Trophoblast cell (in vitro differentiated cells and primary cell): ENCODE results near the gene RAB4B.
A peak's percentile ranks its signal among the peaks of the same experiment; 100 is the strongest.

ENCODE experiments used
- DNase-seq, 2 donors: peaks; one replicate each; pipeline ENCODE4 v3.0.0-alpha.2; 2016
- H2AFZ ChIP-seq: 2 replicates; pipeline ENCODE4 v1.6.1; 2013; ENCODE audit warnings: low read length, moderate library complexity, mild to moderate bottlenecking; ENCODE audit not compliant: insufficient read depth, poor library complexity
- H2AK5ac ChIP-seq: 2 replicates; pipeline ENCODE4 v1.6.1; 2013; ENCODE audit warnings: mild to moderate bottlenecking, low read length
- H2BK120ac ChIP-seq: 2 replicates; pipeline ENCODE4 v1.6.1; 2013; ENCODE audit warnings: low read length, mild to moderate bottlenecking, moderate library complexity; ENCODE audit not compliant: insufficient read depth, poor library complexity
- H2BK12ac ChIP-seq: 2 replicates; pipeline ENCODE4 v1.6.1; 2013; ENCODE audit warnings: mild to moderate bottlenecking, low read length, moderate library complexity
- H2BK5ac ChIP-seq: 2 replicates; pipeline ENCODE4 v1.6.1; 2013; ENCODE audit warnings: low read length, low read depth, moderate library complexity, mild to moderate bottlenecking; ENCODE audit not compliant: poor library complexity
- H3K14ac ChIP-seq: 2 replicates; pipeline ENCODE4 v1.6.1; 2013; ENCODE audit warnings: mild to moderate bottlenecking, low read length
- H3K18ac ChIP-seq: 2 replicates; pipeline ENCODE4 v1.6.1; 2013; ENCODE audit warnings: mild to moderate bottlenecking, low read length
- H3K23ac ChIP-seq: 2 replicates; pipeline ENCODE4 v1.6.1; 2013; ENCODE audit warnings: low read length
- H3K27ac ChIP-seq: 2 replicates; pipeline ENCODE4 v1.5.1; 2013; ENCODE audit warnings: low read depth, mild to moderate bottlenecking, inconsistent platforms, low read length, moderate library complexity
- H3K27me3 ChIP-seq: 2 replicates; pipeline ENCODE4 v1.6.1; 2013; ENCODE audit warnings: inconsistent platforms, mild to moderate bottlenecking, low read length, moderate library complexity; ENCODE audit not compliant: insufficient read depth
- H3K36me3 ChIP-seq, 2 experiments: 1 replicate in 1 of 2; 2 replicates in 1 of 2; pipeline ENCODE4 v1.6.1; 2013; ENCODE audit warnings: low read length in 2 of 2, mild to moderate bottlenecking in 2 of 2, moderate library complexity in 1 of 2; ENCODE audit not compliant: insufficient read depth in 2 of 2, control insufficient read depth in 1 of 2
- H3K4ac ChIP-seq: 2 replicates; pipeline ENCODE4 v1.6.1; 2013; ENCODE audit warnings: low read depth, mild to moderate bottlenecking, low read length, moderate library complexity
- H3K4me1 ChIP-seq, 2 experiments: 1 replicate in 1 of 2; 2 replicates in 1 of 2; pipeline ENCODE4 v1.6.1; 2013; ENCODE audit warnings: low read length in 2 of 2, mild to moderate bottlenecking in 2 of 2, moderate library complexity in 1 of 2; ENCODE audit not compliant: insufficient read depth in 2 of 2, control insufficient read depth in 1 of 2
- H3K4me2 ChIP-seq: 2 replicates; pipeline ENCODE4 v1.6.1; 2013; ENCODE audit warnings: inconsistent platforms, mild to moderate bottlenecking, low read length, moderate library complexity
- H3K4me3 ChIP-seq: 2 replicates; pipeline ENCODE4 v1.5.1; 2013; ENCODE audit warnings: mild to moderate bottlenecking, low read depth, low read length, inconsistent platforms
- H3K79me1 ChIP-seq: one replicate; pipeline ENCODE4 v1.6.1; 2013; ENCODE audit warnings: low read length
- H3K79me2 ChIP-seq: 2 replicates; pipeline ENCODE4 v1.6.1; 2013; ENCODE audit warnings: low read length, mild to moderate bottlenecking; ENCODE audit not compliant: control insufficient read depth, insufficient read depth, poor library complexity
- H3K9ac ChIP-seq: 2 replicates; pipeline ENCODE4 v1.6.1; 2013; ENCODE audit warnings: mild to moderate bottlenecking, low read length
- H3K9me3 ChIP-seq: 2 replicates; pipeline ENCODE4 v1.6.1; 2013; ENCODE audit warnings: low read depth, mild to moderate bottlenecking, control low read depth, inconsistent platforms, low read length; ENCODE audit not compliant: insufficient read depth
- H4K12ac ChIP-seq: 2 replicates; pipeline ENCODE4 v1.6.1; 2013; ENCODE audit warnings: low read depth, mild to moderate bottlenecking, low read length, moderate library complexity
- H4K8ac ChIP-seq: 2 replicates; pipeline ENCODE4 v1.6.1; 2013; ENCODE audit warnings: low read depth, mild to moderate bottlenecking, low read length, moderate library complexity
- H4K91ac ChIP-seq: one replicate; pipeline ENCODE4 v1.6.1; 2013; ENCODE audit warnings: low read depth, mild to moderate bottlenecking, low read length, moderate library complexity
- WGBS: extraction: QIAGEN DNeasy Blood & Tissue Kit; methylation state at CpG from one replicate; pipeline ENCODE4 v1.1.7; 2013; ENCODE audit warnings: missing lambda C conversion rate; ENCODE audit not compliant: insufficient read length, insufficient coverage; ENCODE audit errors: extremely low coverage; 5-methylcytosine and 5-hydroxymethylcytosine counted together

The RAB4B gene

GRCh38 chr19:40777645-40777936 is 456 bp upstream of the RAB4B start:
- WGBS, result no CpG with 5 or more reads among the region's 10 CpGs
- no peak for DNase-seq
- Histone ChIP-seq H3K4me1 (peaks cover 12 to 16% of the 10 kb centered on the region in 2 experiments), H3K9me3 (no peaks in the 10 kb centered on the region), H2BK120ac (peak overlapping the region; percentile 67), H3K79me2 (peaks cover 2% of the 10 kb centered on the region), H3K14ac (peak overlapping the region; percentile 47), H2AK5ac (no peak overlapping the region), H3K18ac (peak overlapping the region; percentile 48), H3K23ac (no peak overlapping the region), H3K36me3 (peaks cover 0 to 5% of the 10 kb centered on the region in 2 experiments), H4K8ac (peak overlapping the region; percentile 59), H2AFZ (peak overlapping the region; percentile 18), H3K27me3 (no peaks in the 10 kb centered on the region), H3K4me3 (peak overlapping the region; percentile 53), H4K91ac (peak overlapping the region; percentile 86), H4K12ac (peak overlapping the region; percentile 67), H3K27ac (peak overlapping the region; percentile 96), H3K4me2 (peak overlapping the region; percentile 77), H2BK12ac (peak overlapping the region; percentile 26), H3K9ac (peak overlapping the region; percentile 0), H3K79me1 (peaks cover 19% of the 10 kb centered on the region), H2BK5ac (peak overlapping the region; percentile 67), H3K4ac (no peak overlapping the region)

GRCh38 chr19:40778706-40779284 is 748 bp downstream of the RAB4B start:
- Histone ChIP-seq H3K9me3 (no peaks in the 10 kb centered on the region), H3K27ac (peak overlapping the region; percentile 95), H4K8ac (peak overlapping the region; percentile 96), H2AFZ (no peak overlapping the region), H3K4me2 (peak overlapping the region; percentile 71), H3K79me2 (peaks cover 2% of the 10 kb centered on the region), H2BK12ac (no peak overlapping the region), H3K14ac (no peak overlapping the region), H2BK5ac (no peak overlapping the region), H4K91ac (no peak overlapping the region), H3K4ac (no peak overlapping the region), H2BK120ac (no peak overlapping the region), H3K23ac (no peak overlapping the region), H4K12ac (peak overlapping the region; percentile 2), H3K36me3 (peaks cover 2 to 5% of the 10 kb centered on the region in 2 experiments), H3K4me1 (peaks cover 12 to 16% of the 10 kb centered on the region in 2 experiments), H2AK5ac (no peak overlapping the region), H3K18ac (no peak overlapping the region), H3K4me3 (peak overlapping the region; percentile 82), H3K27me3 (no peaks in the 10 kb centered on the region), H3K9ac (no peak overlapping the region), H3K79me1 (peaks cover 19% of the 10 kb centered on the region)
- WGBS, result no CpG with 5 or more reads among the region's 7 CpGs
- DNase-seq, result peak in 1 of 2 donors; percentile 41

- H3K9ac ChIP-seq, result no peak overlapping the region
- no peak overlapping the region for H3K27ac ChIP-seq
- H2AK5ac ChIP-seq, result no peak overlapping the region
- no peak overlapping the region for H3K18ac ChIP-seq
- H3K4me2 ChIP-seq, result no peak overlapping the region
- no peak overlapping the region for H4K8ac ChIP-seq
- no peak overlapping the region for H2BK12ac ChIP-seq
- no peak overlapping the region for H3K14ac ChIP-seq
- H3K27me3 ChIP-seq, result no peaks in the 10 kb centered on the region
- H3K79me1 ChIP-seq, result peaks cover 15% of the 10 kb centered on the region
- H2AFZ ChIP-seq, result no peak overlapping the region
- H3K4me3 ChIP-seq, result no peak overlapping the region
- peaks cover 5 to 7% of the 10 kb centered on the region in 2 experiments for H3K4me1 ChIP-seq
- H2BK120ac ChIP-seq, result no peak overlapping the region
- H3K9me3 ChIP-seq, result no peaks in the 10 kb centered on the region
- H4K91ac ChIP-seq, result no peak overlapping the region
- H3K23ac ChIP-seq, result no peak overlapping the region
- H2BK5ac ChIP-seq, result no peak overlapping the region
- no CpG with 5 or more reads among the region's 5 CpGs for WGBS
- peaks cover 2% of the 10 kb centered on the region for H3K79me2 ChIP-seq
- H3K36me3 ChIP-seq, result peaks cover 5 to 7% of the 10 kb centered on the region in 2 experiments
- DNase-seq, result no peak
- no peak overlapping the region for H4K12ac ChIP-seq
- H3K4ac ChIP-seq, result no peak overlapping the region
These were observed 2.5 kb downstream of the RAB4B start for GRCh38 chr19:40780582-40780981.

- no peak overlapping the region for H2AK5ac ChIP-seq
- H3K4me3 ChIP-seq, result no peak overlapping the region
- H3K14ac ChIP-seq, result no peak overlapping the region
- no peaks in the 10 kb centered on the region for H3K9me3 ChIP-seq
- no peak overlapping the region for H4K8ac ChIP-seq
- H3K27ac ChIP-seq, result no peak overlapping the region
- no peak overlapping the region for H2BK120ac ChIP-seq
- no peaks in the 10 kb centered on the region for H3K27me3 ChIP-seq
- no peak for DNase-seq
- H3K4ac ChIP-seq, result no peak overlapping the region
- H3K4me2 ChIP-seq, result no peak overlapping the region
- H2BK5ac ChIP-seq, result no peak overlapping the region
- H3K79me2 ChIP-seq, result peaks cover 2% of the 10 kb centered on the region
- no CpG with 5 or more reads among the region's 7 CpGs for WGBS
- H2AFZ ChIP-seq, result no peak overlapping the region
- no peak overlapping the region for H3K23ac ChIP-seq
- H3K9ac ChIP-seq, result no peak overlapping the region
- peaks cover 5 to 7% of the 10 kb centered on the region in 2 experiments for H3K36me3 ChIP-seq
- H4K91ac ChIP-seq, result no peak overlapping the region
- H2BK12ac ChIP-seq, result no peak overlapping the region
- no peak overlapping the region for H3K18ac ChIP-seq
- H3K79me1 ChIP-seq, result peaks cover 13% of the 10 kb centered on the region
- H4K12ac ChIP-seq, result no peak overlapping the region
- peaks cover 4 to 5% of the 10 kb centered on the region in 2 experiments for H3K4me1 ChIP-seq
These were observed 3.1 kb downstream of the RAB4B start for GRCh38 chr19:40781140-40781539.
